ENCODE data around the gene LRFN5.
A peak's percentile ranks its signal among the peaks of the same experiment; 100 is the strongest.
"Not testable (repeated sequence)": the region's sequence is repeated elsewhere in the genome, so short reads cannot be mapped to it uniquely, and the experiment has no call there.

Gene LRFN5

GRCh38 chr14:41911155-41911554 is 304.5 kb downstream of the LRFN5 start:
- not testable (repeated sequence) for DNase-seq

GRCh38 chr14:41913398-41913797 is 306.7 kb downstream of the LRFN5 start:
- DNase-seq, result no peak

GRCh38 chr14:41915732-41916131 is 309.1 kb downstream of the LRFN5 start:
- no peak for DNase-seq

GRCh38 chr14:41916313-41916712 is 309.6 kb downstream of the LRFN5 start:
- DNase-seq, result no peak

GRCh38 chr14:41925409-41925808 is 318.7 kb downstream of the LRFN5 start:
- DNase-seq, result no peak

- peak; percentile 69 for DNase-seq
These were observed 343.9 kb downstream of the LRFN5 start for GRCh38 chr14:41950428-41951151.

Measured in right forelimb (tissue), 1 donor.